NCI-H2196 treated with DMSO at 0.1 percent for 48 hours (cell line): Measurements from ENCODE around the gene MTCL3.

ENCODE experiments used
- DNase-seq: peaks from one replicate; lab custom pipeline; 2025; ENCODE audit not compliant: unreplicated experiment; lab: John Stamatoyannopoulos, UW

Gene MTCL3

GRCh38 chr6:127518710-127519468 lies at the start of gene MTCL3:
MTCL3 (minus strand) TSS chr6:127519335.
- peak; percentile 89 for DNase-seq

GRCh38 chr6:127567476-127567875 lies 48.3 kb upstream of the MTCL3 start:
- DNase-seq, result no peak

GRCh38 chr6:127566651-127567050 lies 47.5 kb upstream of the MTCL3 start:
- DNase-seq, result no peak

GRCh38 chr6:127566119-127566518 lies 47.0 kb upstream of the MTCL3 start:
- DNase-seq, result no peak

- DNase-seq, result no peak
These were observed 45.6 kb upstream of the MTCL3 start for GRCh38 chr6:127564761-127565160.

GRCh38 chr6:127561660-127562059 lies 42.5 kb upstream of the MTCL3 start:
- DNase-seq, result no peak

GRCh38 chr6:127554435-127555006 lies 35.4 kb upstream of the MTCL3 start:
- DNase-seq, result no peak

GRCh38 chr6:127550403-127550802 lies 31.3 kb upstream of the MTCL3 start:
- DNase-seq, result no peak

GRCh38 chr6:127547904-127548649 lies 28.9 kb upstream of the MTCL3 start:
- no peak for DNase-seq

- no peak for DNase-seq
These were observed 28.1 kb upstream of the MTCL3 start for GRCh38 chr6:127547215-127547614.

GRCh38 chr6:127539272-127539671 lies 20.1 kb upstream of the MTCL3 start:
- peak; percentile 35 for DNase-seq

- no peak for DNase-seq
These were observed 19.7 kb upstream of the MTCL3 start for GRCh38 chr6:127538750-127539264.

- no peak for DNase-seq
These were observed 14.6 kb upstream of the MTCL3 start for GRCh38 chr6:127533736-127534135.

- DNase-seq, result no peak
These were observed 13.9 kb upstream of the MTCL3 start for GRCh38 chr6:127533011-127533410.

GRCh38 chr6:127522714-127523113 lies 3.6 kb upstream of the MTCL3 start:
- DNase-seq, result no peak

- DNase-seq, result no peak
These were observed 931 bp upstream of the MTCL3 start for GRCh38 chr6:127520066-127520465.

- no peak for DNase-seq
These were observed 292 bp upstream of the MTCL3 start for GRCh38 chr6:127519469-127519785.

GRCh38 chr6:127518191-127518709 lies 885 bp downstream of the MTCL3 start:
- no peak for DNase-seq

GRCh38 chr6:127517693-127518092 lies 1.4 kb downstream of the MTCL3 start:
- no peak for DNase-seq

GRCh38 chr6:127516662-127517273 lies 2.4 kb downstream of the MTCL3 start:
- DNase-seq, result peak; percentile 77
